ENCODE data around the gene STK32C.

Gene STK32C

DNA sequence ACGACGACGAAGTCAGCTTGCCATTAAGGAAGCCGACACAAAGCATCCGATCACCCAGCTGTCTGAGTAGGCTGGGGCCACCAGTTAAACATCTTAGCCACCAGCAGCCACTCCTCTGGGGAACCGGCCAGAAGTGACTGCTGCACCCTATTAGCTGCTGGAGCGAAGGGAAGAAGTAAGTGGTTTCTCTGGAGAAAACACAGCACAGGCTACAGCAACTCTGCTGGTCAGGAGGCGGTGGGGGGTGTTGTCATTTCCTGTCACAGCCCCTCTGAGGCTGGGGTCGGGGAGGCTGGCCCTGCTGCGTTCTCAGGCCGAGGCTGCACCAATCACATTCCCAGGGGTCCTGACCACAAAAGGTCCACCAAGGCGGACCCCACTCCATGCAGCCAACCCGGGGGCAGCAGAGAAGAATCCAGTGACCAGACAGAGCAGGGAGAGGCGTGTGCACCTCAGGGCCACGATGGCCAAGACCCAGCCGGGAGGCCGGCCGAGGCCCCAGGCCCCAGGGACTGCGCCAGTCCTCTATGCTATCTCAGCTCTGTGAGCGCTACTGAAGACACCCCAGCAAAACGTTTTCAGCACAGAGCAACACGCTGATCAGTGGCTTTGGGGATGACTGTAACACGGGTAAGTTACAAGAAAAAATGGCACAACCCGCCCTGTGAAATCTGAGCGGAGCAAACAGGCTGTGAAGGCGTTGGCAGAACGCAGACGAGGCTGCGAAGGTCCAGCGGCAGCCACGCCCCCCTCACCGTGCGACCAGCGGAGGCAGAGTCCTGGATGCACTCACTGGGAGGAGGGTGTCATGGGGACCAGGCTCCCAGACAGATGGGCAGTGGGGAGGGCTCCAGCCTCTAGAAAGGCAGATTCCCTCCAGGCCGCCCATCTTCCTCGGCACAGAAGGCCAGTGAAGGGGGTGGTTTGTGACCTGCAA, 24.8 kb downstream of the STK32C start:
- no peak for DNase-seq (ENCODE audit: low read depth, low spot score)

DNA sequence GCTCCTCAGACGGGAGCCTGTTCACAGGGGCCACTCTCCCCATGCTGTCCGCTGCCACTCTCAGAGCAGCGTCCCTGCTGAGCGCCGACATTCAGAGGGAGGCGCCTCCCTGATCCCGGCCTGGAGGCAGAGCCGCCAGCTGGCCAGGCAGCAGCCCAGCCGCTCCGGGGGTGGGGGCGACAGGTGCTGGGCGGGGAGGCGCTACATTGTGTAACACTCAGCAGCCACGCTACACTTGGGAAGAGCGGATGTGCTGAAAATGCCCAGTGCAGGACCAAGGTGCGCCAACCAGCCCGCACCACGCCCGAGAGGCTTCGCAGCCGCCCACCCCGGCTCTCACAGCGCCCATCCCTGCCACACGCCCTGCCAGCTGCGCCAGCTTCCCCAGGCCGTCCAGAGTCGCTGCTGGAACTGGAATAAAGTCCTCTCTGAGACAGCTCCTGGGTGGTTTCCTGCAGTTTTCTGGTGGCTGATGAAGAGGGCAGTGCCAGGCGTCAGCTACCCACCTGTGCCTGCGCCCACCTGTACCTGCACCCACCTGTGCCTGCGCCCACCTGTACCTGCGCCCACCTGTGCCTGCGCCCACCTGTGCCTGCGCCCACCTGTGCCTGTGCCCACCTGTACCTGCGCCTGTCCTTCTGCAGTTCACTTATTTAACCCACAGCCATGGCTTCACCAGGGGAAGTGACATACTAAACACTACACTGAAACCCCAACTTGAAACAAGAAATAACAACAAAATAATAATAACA, 25.7 kb downstream of the STK32C start:
- no peak for DNase-seq (ENCODE audit: low read depth, low spot score)

GRCh38 chr10:132280646-132281074, 27.1 kb downstream of the STK32C start:
- DNase-seq (ENCODE audit: low read depth, low spot score): no peak

GRCh38 chr10:132279873-132280645, 27.7 kb downstream of the STK32C start:
- DNase-seq (ENCODE audit: low read depth, low spot score): no peak

DNA sequence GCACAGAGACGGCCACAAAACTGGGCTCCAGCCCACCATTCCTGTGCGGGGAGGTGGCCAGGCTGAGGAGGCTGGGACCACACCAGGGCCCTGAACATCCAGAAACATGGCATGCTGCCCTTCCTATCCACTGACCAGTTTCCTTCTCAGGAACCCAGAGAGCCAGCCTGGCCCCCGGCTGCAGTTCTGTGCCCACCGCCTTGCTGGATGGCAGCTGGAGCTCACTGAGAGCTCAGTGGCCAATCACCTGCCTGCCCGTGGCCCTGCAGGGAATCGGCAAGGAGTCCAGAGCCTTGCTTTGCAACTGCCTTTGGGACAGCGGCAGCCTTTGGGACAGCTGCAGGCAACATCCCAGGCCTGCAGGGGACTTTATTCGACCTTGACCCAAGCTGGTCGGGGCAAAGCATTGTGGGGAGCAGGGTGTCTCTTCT, 30.4 kb downstream of the STK32C start:
- DNase-seq (ENCODE audit: low read depth, low spot score): no peak

DNA sequence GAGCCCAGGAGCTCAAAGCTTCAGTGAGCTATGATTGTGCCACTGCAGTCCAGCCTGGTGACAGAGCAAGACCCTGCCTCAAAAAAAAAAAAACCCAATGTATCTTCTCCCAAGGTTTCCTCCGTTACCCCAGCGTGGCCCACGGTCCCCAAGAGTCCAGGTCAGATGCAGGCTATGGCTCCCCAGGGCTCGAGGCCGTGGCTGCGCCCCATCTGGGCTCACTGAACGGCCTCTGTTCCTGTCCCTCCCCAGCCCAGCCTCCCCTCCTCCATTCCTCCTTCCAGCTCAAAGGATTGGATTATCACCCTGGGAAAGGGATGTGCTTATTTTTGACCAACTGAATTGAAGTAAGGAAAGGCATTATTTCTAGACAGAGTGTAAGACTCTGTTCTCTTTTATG, 31.0 kb downstream of the STK32C start:
- DNase-seq (ENCODE audit: low read depth, low spot score): no peak

DNA sequence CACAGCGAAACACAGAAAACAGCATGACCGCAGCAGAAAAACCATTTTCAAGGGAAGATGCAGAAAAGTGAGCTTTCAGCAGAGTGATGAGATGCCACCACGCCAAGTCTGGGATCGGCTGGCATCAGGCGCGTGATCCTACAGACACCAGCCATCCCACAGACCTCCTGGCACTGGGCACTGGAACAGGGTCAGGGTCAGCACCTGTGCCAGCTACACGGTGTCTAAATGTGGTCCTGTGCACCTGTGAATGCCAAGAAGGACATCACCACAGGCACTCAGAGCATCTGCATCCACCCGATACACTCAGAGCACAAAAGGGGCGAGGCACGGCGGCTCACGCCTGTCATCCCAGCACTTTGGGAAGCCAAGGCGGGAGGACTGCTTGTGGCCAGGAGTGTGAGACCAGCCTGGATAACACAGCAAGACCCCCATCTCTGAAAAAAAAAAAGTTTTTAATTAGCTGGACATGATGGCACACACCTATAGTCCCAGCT, 31.5 kb downstream of the STK32C start:
- DNase-seq (ENCODE audit: low read depth, low spot score): no peak

DNA sequence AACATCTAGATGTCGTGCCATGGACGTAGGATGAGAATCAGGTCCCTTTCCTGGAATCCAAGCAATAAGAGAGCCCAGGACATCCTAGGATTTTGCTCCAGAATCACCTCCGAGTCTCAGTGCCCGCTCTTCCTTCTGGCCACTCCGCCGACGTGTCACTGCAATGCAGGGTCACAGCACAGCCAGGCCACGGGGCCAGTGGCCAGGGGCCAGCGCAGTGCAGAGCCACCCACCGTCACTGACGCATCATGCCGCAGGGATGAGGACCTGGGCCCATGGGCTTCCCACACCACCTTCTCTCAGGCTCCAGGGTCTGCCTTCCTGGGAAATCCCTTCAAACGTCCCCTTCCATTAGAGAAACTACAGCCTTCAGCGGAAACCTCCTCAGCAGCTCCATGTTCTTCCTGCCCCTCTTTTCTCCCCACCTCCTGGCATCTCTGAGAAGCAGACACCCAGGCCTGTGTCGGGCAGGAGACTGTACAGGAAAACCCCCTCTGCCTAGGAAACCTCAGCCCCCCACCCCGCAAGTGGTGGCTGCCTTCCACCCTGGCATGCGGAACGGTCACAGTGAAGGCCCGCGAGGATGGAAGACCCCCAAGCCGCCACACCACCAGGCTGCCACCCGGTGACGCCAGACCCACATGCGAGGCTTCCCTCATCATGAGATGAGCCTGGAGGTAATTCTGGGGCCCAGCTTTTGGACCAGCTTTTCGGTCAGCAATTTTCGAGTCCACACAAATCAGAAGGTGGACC, 32.1 kb downstream of the STK32C start:
- DNase-seq (ENCODE audit: low read depth, low spot score): no peak

DNA sequence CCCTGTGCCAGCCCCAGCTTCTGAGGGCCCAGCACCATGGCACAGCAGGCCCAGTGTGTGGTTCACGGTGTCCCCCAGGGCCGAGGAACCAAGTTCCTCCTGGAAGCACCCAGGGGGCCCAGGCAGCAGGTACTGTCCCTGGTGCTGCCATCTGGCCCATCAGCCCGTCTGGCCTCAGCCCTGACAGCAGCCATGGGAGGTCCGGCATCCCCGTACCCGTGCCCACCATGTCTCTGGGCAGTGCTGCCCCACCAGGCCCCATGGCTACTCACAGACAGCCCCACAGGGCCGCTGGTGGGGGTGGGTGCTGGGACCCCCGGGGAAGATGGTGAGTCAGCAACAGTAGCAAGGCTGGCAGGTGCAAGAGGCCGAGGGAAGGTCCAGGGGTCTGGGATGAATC, 32.8 kb downstream of the STK32C start:
- DNase-seq (ENCODE audit: low read depth, low spot score): no peak

DNA sequence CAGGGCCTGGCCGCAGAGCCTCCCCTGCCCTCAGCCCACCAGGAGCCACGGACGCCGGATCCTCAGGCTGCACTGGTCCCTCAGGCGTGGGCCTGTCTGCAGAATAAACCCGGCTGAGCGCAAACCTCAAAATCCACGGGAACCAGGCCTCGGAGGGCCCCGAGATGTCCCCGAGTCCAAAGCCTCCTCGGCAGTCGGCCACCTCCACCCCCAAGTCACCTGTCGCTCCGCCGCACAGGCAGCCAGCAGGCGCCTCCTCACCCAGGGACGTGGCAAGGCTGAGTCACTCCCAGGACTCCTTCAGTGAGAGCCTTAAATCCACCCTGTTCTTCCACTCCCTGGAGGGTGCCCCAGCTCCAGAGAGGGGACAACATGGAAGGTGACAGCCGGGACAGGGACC, 33.2 kb downstream of the STK32C start:
- no peak for DNase-seq (ENCODE audit: low read depth, low spot score)

- no peak for DNase-seq (ENCODE audit: low read depth, low spot score)
Observed at GRCh38 chr10:132273966-132274365, 33.8 kb downstream of the STK32C start.

- DNase-seq (ENCODE audit: low read depth, low spot score): no peak
Observed at GRCh38 chr10:132273304-132273944, 34.3 kb downstream of the STK32C start.

GRCh38 chr10:132272231-132272971, 35.3 kb downstream of the STK32C start:
- peak; percentile 69 for DNase-seq (ENCODE audit: low read depth, low spot score)

DNA sequence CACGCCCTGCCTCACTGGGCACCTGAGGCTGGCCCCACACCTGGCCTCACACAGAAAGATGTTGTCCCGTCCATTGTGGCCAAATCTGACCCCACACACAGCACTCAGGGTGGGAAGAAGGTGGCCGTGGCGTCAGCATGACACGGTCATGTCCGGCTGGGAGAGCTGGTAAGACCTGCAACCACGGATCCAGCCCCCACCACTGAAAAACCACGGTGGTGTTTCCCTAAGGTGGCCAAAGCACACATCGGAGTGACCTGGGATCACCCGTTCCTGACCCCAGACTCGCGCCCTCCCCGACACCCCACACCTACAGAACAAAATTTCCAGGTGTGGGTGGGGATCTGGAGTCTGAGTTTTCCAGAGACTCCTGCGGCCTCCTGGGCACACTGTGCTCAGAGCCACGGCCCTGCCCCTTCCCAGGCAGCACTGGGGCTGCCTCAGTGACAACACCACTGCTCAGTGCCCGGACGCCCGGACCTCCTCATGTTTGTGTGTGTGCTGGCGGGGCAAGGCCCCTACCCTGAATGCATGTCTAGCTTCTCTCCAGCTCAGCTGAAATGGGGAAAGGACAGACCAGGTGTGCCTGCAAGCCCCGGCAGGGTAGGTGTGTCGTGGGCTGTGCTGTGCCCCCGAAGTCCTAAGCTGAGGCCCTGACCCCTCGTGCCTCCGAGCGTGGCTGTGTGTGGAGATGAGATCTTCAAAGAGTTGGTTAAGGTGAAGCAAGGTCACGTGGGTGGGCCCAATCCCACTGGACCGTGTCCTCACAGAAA, 36.1 kb downstream of the STK32C start:
- DNase-seq (ENCODE audit: low read depth, low spot score): no peak

- no peak for DNase-seq (ENCODE audit: low read depth, low spot score)
Observed at GRCh38 chr10:132270721-132271457, 36.9 kb downstream of the STK32C start.

DNA sequence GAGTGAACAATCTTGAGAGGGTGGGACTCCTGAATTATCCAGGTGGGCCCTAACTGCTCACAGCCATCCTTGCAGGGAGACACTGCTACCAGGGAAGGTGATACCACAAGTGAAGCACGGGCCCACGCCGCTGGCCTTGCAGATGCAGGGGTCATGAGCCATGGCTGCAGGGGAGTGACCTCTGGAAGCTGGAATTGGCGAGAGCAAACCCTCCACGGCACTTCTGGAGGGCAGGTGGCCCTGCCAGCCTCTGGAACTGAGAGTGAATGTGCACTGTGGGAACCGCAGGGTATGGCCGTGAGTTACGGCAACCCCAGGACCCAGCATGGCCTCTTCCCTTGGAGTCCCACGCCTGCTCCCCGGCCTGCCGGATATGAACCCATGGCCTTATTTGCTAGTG, 37.5 kb downstream of the STK32C start:
- no peak for DNase-seq (ENCODE audit: low read depth, low spot score)

DNA sequence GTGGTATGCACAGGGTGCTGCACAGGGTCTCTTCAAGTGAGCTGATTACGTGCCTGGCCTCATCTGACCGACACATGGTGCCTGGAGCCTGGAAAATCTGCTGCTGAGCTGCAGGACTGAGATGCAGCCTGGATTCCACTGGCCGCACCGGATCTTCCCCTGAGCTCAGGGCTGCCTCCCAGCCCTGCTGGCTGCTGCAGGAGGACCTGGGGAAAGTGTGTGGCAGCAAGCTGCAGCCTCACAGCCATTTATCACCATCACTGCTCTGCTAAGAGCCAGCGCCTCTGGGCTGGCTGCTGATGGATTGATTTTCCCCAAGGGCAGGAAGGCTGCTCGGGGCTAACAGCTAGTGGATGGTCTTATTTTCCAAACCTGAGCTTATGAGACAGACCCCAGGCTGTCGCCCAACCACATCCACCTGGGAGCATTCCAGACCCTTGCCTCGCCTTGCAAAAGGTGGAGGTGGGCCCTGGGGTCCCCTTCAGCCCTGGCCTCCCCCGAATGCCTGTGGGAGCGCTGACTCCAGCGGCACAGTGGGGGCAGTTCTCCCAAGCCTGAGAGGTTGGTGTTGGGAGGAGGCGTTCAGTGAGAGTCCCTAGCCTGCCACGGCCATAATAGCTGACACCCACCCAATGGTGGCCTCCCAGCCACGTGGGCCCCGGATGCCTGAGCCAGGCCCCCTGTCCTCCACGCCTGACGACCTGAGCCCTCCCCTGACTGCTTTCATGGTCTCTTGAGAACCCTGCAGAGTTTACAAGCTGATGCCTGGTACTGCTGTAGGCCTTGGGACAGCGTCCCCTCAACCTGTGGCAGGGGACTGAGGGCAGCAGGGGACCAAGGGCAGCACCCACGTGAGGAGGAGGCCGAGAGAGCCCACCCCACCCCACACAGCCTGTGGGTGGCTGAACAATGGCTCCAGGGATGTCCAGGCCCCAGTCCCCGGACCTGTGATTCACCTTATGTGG, 38.2 kb downstream of the STK32C start:
- no peak for DNase-seq (ENCODE audit: low read depth, low spot score)

All from astrocyte of the hippocampus (primary cell).